SIG-M5 (cell line): ENCODE data around the gene PHF1.

Experiments
- DNase-seq: peaks from one replicate; lab custom pipeline; 2025; lab: John Stamatoyannopoulos, UW

PHF1 gene

GRCh38 chr6:33417903-33418689, 7.3 kb downstream of the PHF1 start, which contains the start of gene CUTA:
Gene CUTA, minus strand, starts transcription at chr6:33418107. Its CDS starts 107 bp downstream, at chr6:33418000.
- peak; percentile 96 for DNase-seq

GRCh38 chr6:33418690-33419291, 8.0 kb downstream of the PHF1 start:
- no peak for DNase-seq

- no peak for DNase-seq
Measured at GRCh38 chr6:33419580-33420490, 9.0 kb downstream of the PHF1 start, which contains the start of gene SYNGAP1. Gene SYNGAP1, plus strand, starts transcription at chr6:33420065. Its CDS starts 200 bp downstream, at chr6:33420265.

GRCh38 chr6:33420491-33421343, 9.9 kb downstream of the PHF1 start:
- no peak for DNase-seq

GRCh38 chr6:33421344-33421643, 10.5 kb downstream of the PHF1 start:
- DNase-seq = no peak

- DNase-seq = no peak
Measured at GRCh38 chr6:33423777-33424176, 13.0 kb downstream of the PHF1 start.

GRCh38 chr6:33424855-33425667, 14.2 kb downstream of the PHF1 start:
- no peak for DNase-seq

- no peak for DNase-seq
Measured at GRCh38 chr6:33425668-33426577, 15.1 kb downstream of the PHF1 start.

- no peak for DNase-seq
Measured at GRCh38 chr6:33426590-33427511, 16.0 kb downstream of the PHF1 start.

- DNase-seq = no peak
Measured at GRCh38 chr6:33427585-33428223, 16.9 kb downstream of the PHF1 start.

- no peak for DNase-seq
Measured at GRCh38 chr6:33428224-33428965, 17.6 kb downstream of the PHF1 start.

- DNase-seq = no peak
Measured at GRCh38 chr6:33428966-33429749, 18.3 kb downstream of the PHF1 start.

GRCh38 chr6:33429750-33430052, 18.9 kb downstream of the PHF1 start:
- DNase-seq = no peak

GRCh38 chr6:33430334-33430733, 19.5 kb downstream of the PHF1 start:
- DNase-seq = no peak

- no peak for DNase-seq
Measured at GRCh38 chr6:33430991-33431879, 20.4 kb downstream of the PHF1 start.
